GM19025 (cell line): ENCODE results near the gene RET.
A peak's percentile ranks its signal among the peaks of the same experiment; 100 is the strongest.

Experiments
- ATAC-seq: cut with Tn5 transposase; IDR thresholded peaks from one replicate; pipeline ENCODE4 v1.9.1; 2021; ENCODE audit warnings: mild to moderate bottlenecking, low read depth, moderate library complexity; ENCODE audit not compliant: unreplicated experiment

The RET gene

GRCh38 chr10:43118631-43119415, 42.0 kb downstream of the RET start:
- no peak for ATAC-seq

- ATAC-seq, result no peak
Measured at GRCh38 chr10:43119416-43120115, 42.7 kb downstream of the RET start.

GRCh38 chr10:43120116-43120928, 43.5 kb downstream of the RET start:
- ATAC-seq, result no peak

- ATAC-seq, result peak; percentile 92
Measured at GRCh38 chr10:43120929-43121314, 44.1 kb downstream of the RET start.

GRCh38 chr10:43121444-43121843, 44.6 kb downstream of the RET start:
- ATAC-seq, result no peak

GRCh38 chr10:43122096-43122495, 45.2 kb downstream of the RET start:
- ATAC-seq, result no peak

GRCh38 chr10:43122826-43123225, 46.0 kb downstream of the RET start:
- no peak for ATAC-seq

GRCh38 chr10:43123361-43124093, 46.7 kb downstream of the RET start:
- ATAC-seq, result no peak

- ATAC-seq, result no peak
Measured at GRCh38 chr10:43124094-43124521, 47.2 kb downstream of the RET start.

GRCh38 chr10:43124574-43125273, 47.9 kb downstream of the RET start:
- no peak for ATAC-seq

GRCh38 chr10:43125274-43125845, 48.5 kb downstream of the RET start:
- ATAC-seq, result no peak

GRCh38 chr10:43125881-43126731, 49.2 kb downstream of the RET start:
- no peak for ATAC-seq

- peak; percentile 42 for ATAC-seq
Measured at GRCh38 chr10:43126759-43127424, 50.0 kb downstream of the RET start.

GRCh38 chr10:43127442-43127841, 50.6 kb downstream of the RET start:
- no peak for ATAC-seq

- ATAC-seq, result no peak
Measured at GRCh38 chr10:43128331-43128730, 51.5 kb downstream of the RET start.

- ATAC-seq, result peak; percentile 57
Measured at GRCh38 chr10:43128958-43129706, 52.3 kb downstream of the RET start.

GRCh38 chr10:43130770-43131171, 53.9 kb downstream of the RET start:
- no peak for ATAC-seq
